Cardiac fibroblast (primary cell): Measurements from ENCODE around the gene EEF2KMT.
"Not testable (repeated sequence)": the region's sequence is repeated elsewhere in the genome, so short reads cannot be mapped to it uniquely, and the experiment has no call there.

Source experiments
- DNase-seq, 2 donors: peaks; one replicate each; pipeline versions ENCODE4 v3.0.0 to v3.0.0-alpha.2; 2010; ENCODE audit warnings: low read depth in 2 of 2
- H3K4me3 ChIP-seq, 2 donors: replicated peaks in 1 of 2; 1 replicate in 1 of 2; 2 replicates in 1 of 2; pipeline ENCODE4 v1.5.1; 2011; ENCODE audit warnings: low read depth in 2 of 2, low read length in 2 of 2, mild to moderate bottlenecking in 2 of 2, moderate library complexity in 1 of 2
- CTCF ChIP-seq: IDR thresholded peaks from one replicate; pipeline ENCODE4 v1.5.1; 2011; ENCODE audit warnings: low read depth, mild to moderate bottlenecking, low read length, inconsistent platforms

The EEF2KMT gene

GRCh38 chr16:5084802-5085201 is 12.8 kb downstream of the EEF2KMT start:
- peak; percentile 66 to 73 for DNase-seq
- not testable (repeated sequence) for H3K4me3 ChIP-seq
- TF ChIP-seq CTCF = peak; percentile 64

- not testable (repeated sequence) for H3K4me3 ChIP-seq, DNase-seq
Measured at GRCh38 chr16:5084099-5084731, 13.4 kb downstream of the EEF2KMT start.

- not testable (repeated sequence) for H3K4me3 ChIP-seq, DNase-seq
Measured at GRCh38 chr16:5083646-5084045, 13.9 kb downstream of the EEF2KMT start.

GRCh38 chr16:5080996-5081395 is 16.6 kb downstream of the EEF2KMT start:
- DNase-seq = not testable (repeated sequence)

GRCh38 chr16:5080461-5080860 is 17.1 kb downstream of the EEF2KMT start:
- DNase-seq, H3K4me3 ChIP-seq: not testable (repeated sequence)

More at GRCh38 chr16:5080996-5081395, 16.6 kb downstream of the EEF2KMT start:
- not testable (repeated sequence) for H3K4me3 ChIP-seq

- H3K4me3 ChIP-seq = no peak overlapping the region
- no peak for DNase-seq
- no peak for TF ChIP-seq CTCF
Measured at GRCh38 chr16:5078626-5079025, 19.0 kb downstream of the EEF2KMT start.

- no peak overlapping the region for H3K4me3 ChIP-seq
- no peak for TF ChIP-seq CTCF
- no peak for DNase-seq
Measured at GRCh38 chr16:5077304-5077703, 20.3 kb downstream of the EEF2KMT start.

- no peak overlapping the region for H3K4me3 ChIP-seq
- no peak for DNase-seq
- TF ChIP-seq CTCF = no peak
Measured at GRCh38 chr16:5075637-5076036, 22.0 kb downstream of the EEF2KMT start.

GRCh38 chr16:5073771-5074170 is 23.8 kb downstream of the EEF2KMT start:
- DNase-seq, H3K4me3 ChIP-seq: not testable (repeated sequence)

- no peak for TF ChIP-seq CTCF
- H3K4me3 ChIP-seq = no peak overlapping the region
- DNase-seq = peak; percentile 15 to 53
Measured at GRCh38 chr16:5073279-5073629, 24.3 kb downstream of the EEF2KMT start.
